ENCODE measurements around the gene UBAP1L.
"Not testable (repeated sequence)": the region's sequence is repeated elsewhere in the genome, so short reads cannot be mapped to it uniquely, and the experiment has no call there.

The UBAP1L gene

DNA sequence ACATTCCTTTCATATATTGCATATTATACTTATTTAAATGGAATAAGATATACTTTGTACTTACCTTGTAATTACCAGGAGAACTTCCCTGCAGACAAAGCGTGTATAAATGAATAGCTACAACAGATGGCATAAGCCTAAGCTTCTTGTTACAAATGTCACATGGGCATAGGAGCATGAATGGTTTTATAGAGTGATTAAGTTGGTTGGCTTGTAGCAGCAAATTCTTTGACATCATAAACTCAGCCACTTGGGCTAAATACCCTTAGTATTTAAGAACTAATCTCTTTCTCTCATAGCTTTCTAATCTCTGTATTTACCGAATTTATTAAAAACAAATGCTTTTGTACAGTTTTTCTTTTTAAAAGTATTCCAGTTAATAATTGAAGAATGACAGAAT lies at the start of gene UBAP1L:
Gene UBAP1L, minus strand, starts transcription at position 115 of the 400 bp plus-strand sequence. CDS start 8,985 bp downstream, outside the sequence.
- DNase-seq (ENCODE audit: low spot score): no peak

DNA sequence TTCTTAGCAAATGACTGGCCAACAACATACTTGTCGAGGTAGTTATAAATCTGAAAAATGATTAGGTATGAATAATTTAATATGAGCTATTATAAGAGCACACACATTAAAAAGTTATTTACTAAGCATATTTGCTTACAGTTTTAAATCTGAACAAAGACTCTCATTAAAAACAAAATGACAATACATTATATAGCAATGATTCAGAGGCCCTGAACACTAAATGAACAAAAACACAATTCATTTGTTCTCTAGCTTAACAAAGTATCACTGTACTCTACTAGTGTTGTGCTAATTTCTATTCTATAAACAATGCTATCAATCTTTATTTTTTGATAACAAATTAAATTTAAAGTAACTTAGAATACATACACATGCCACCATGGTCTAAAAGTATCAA lies 49.1 kb upstream of the UBAP1L start:
- peak; percentile 77 for DNase-seq (ENCODE audit: low spot score)

DNA sequence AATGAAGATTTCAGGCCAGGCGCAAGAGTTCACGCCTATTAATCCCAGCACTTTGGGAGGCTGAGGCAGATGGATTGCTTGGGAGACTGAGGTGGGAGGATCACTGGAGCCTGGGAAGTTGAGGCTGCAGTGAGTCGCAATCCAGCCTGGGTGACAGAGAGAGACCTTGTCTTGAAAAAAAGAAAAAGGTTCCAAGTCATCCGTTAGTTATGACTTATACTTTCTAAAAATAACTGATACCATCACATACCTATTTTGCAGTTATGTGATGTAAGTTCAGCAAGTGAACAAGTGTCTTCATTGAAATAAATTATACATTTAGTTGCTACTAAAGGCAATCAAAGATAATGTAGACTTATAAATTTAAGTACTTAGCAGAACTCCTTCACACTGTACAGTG lies 48.0 kb upstream of the UBAP1L start:
- DNase-seq (ENCODE audit: low spot score): no peak

DNA sequence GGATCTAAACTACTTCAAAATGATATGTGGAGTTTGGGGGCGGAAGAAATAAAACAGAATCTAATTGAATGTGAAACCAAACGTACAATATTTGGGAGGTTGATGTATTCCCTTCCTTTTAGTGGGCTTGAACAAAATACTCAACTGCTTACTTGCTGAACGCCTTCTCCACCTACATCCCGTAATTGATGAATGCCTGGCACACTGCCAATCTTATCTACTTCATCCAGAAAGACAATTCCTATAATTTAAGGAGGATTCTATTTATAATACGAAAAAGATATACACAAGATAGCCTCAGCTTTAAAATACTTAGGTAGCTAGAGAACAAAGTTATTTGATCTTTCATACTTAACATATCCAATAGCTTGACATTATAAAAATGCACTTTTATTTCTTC lies 41.7 kb upstream of the UBAP1L start:
- no peak for DNase-seq (ENCODE audit: low spot score)

DNA sequence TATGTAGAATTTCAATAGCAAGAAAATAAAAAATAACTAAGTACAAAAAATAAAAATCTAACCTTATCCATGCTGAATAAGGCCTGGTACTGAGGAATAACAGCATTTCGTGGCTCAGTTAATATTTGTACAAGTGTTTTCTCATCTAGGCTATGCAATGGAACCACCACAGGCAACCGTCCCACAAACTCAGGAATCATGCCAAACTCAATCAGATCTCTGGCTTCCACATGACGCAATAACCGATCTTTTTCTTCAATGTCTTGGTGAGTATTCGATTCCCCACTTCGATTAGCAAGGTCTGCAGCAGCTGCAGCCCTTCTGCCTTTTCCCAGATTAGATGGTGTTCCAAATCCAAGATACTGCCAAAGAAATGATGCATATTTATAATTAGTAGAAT lies 39.7 kb upstream of the UBAP1L start:
- no peak for DNase-seq (ENCODE audit: low spot score)

DNA sequence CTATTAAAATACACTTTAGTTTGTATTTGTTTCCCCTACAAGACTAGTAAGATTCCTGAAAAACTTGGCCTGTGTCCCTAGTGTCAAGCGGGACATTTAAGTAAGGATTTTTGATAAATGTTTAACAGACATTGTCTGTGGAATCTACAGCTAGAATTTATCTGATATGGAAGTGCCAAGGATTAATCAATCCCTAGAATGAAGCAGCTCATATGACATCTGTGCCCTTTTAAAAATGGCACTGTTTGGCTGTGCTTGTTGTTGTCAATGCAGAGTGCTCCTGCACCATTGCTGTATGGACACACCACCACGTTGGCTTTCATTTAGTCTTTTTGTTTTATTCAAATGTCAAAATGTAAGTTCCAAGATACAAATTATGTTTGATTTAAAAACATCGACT lies 32.9 kb upstream of the UBAP1L start:
- no peak for DNase-seq (ENCODE audit: low spot score)

DNA sequence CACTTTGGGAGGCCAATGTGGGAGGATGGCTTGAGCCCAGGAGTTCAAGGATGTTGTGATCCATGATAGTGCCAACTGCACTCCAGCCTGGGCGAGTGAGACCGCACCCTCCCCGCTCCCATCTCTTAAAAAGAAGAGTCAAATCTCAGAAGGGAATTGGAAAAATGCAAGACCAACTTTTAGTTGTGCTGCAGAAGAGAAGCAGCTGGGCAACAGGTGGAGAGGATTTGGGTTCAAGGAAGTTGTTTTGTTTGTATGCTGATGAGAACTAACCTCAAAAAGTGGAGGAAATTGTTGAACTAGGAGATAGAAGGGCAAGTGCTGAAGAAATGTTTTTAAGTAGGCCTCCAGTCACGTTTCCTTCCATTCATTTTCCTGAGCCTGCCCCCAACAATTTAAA lies 31.4 kb upstream of the UBAP1L start:
- DNase-seq (ENCODE audit: low spot score): no peak

DNA sequence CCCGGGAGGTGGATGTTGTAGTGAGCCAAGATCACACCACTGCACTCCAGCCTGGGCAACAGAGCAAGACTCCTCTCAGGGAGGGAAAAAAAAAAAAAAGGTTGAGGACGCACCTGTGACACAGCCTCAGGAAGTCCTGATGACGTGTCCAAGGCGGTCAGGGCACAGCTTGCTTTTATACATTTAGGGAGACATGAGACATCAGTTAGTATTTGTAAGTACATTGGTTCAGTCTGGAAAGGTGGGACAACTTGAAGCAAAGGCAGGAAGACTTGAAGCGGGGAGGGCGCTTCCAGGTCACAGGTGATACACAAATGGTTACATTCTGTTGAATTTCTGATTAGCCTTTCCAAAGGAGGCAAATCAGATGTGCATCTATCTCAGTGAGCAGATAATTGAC lies 23.6 kb upstream of the UBAP1L start:
- DNase-seq (ENCODE audit: low spot score): not testable (repeated sequence)

DNA sequence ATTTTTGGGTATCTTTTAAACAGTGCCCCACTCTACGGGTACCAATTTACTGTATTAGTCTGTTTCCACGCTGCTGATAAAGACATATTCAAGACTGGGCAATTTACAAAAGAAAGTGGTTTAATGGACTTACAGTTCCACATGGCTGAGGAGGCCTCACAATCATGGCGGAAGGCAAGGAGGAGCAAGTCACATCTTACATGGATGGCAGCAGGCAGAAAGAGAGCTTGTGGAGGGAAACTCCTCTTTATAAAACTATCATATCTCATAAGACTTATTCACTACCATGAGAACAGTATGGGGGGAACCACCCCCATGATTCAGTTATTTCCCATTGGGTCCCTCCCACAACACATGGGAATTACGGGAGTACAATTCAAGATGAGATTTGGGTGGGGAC lies 22.9 kb upstream of the UBAP1L start:
- not testable (repeated sequence) for DNase-seq (ENCODE audit: low spot score)

DNA sequence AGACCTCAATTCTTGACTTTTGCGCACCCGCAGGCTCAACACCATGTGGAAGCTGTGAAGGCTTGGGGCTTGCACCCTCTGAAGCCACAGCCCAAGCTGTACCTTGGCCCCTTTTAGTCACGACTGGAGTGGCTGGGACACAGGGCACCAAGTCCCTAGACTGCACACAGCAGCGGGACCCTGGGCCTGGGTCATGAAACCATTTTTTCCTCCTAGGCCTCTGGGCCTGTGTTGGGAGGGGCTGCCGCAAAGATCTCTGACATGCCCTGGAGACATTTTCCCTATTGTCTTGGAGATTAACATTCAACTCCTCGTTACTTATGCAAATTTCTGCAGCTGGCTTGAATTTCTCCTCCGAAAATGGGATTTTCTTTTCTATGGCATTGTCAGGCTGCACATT lies 22.1 kb upstream of the UBAP1L start:
- not testable (repeated sequence) for DNase-seq (ENCODE audit: low spot score)

DNA sequence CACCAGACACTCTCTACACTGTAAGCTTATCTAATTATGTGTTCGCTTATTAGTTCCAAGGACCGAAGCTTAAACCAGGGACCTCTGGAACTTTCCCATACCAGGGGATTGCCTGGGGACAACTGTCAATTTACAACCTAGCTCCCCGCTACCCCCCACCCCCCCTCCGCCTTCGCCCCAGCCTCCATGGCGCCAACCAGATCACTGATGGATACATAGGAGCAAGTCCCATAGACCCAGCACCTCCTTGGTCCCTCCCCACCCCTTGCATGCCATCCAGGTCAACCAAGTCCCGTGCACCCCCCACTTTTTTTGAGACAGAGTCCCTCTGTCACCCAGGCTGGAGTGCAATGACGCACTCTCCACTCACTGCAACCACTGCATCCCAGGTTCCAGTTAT lies 19.5 kb upstream of the UBAP1L start:
- no peak for DNase-seq (ENCODE audit: low spot score)

DNA sequence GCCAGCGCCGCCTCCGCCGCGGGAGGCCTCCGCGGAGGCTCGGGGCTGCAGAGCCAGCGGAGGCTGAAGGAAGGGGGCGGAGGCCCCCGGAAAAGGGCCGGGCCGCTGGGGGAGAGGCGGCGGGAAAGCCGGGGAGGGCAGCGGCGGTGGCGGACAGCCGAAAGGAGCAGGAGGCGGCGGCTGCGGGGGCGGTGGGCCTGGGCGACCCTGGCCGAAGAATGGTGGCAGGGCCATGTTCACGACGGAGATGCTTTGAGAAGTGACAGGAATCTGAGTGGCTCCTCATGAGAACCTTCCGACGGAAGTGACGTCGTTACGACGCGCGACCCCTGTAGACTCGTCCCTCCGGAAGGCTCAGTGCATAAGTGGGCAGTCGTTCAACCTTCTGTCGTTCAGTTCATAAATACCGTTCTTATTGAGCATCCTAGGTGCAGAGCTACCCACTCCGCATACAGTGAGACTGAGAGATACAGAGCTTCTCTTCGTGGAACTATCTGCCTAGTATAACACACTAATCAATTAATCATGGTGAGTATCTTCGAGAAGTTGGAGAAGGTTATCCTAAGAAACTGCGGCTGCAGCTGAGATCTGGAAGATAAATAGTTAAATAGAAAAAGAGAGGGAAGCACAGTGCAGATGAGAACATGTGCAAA lies 18.7 kb upstream of the UBAP1L start, which contains the start of gene PDCD7:
Gene PDCD7, minus strand, starts transcription at position 261 of the 653 bp plus-strand sequence. Its CDS starts 27 bp downstream, at position 234.
- peak; percentile 95 for DNase-seq (ENCODE audit: low spot score)

DNA sequence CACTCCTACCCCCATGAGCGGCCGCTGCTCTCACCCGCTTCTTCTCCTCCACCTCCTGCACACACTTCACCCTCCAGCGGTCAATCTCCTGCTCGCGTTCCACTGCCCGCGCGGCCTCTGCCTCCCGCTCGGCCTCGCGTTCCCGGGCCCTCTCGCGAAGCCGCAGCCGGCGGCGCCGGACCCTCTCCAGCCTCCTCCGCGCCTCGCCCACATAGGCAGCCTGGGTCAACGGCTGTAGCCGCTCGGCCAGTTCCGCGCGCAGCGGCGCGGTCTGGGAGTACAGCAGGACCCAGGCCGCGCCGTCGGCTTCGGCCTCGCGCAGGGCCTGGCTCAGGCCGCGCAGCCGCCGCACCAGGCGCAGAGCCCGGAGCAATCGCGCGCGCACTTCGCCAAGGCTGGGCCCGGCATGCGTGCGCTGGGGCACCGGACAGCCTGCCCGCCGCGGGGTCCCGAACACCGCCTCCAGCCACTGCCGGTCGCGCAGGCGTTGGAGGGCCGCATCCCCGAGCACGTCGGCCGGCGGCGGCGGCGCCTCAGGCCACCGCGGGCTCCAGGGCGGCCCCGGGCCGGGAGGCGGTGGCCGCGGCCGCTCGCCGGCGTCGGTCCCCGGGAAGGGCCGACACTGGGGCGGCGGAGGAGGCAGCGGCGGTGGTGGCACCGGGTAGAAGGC lies 18.0 kb upstream of the UBAP1L start:
- no peak for DNase-seq (ENCODE audit: low spot score)

DNA sequence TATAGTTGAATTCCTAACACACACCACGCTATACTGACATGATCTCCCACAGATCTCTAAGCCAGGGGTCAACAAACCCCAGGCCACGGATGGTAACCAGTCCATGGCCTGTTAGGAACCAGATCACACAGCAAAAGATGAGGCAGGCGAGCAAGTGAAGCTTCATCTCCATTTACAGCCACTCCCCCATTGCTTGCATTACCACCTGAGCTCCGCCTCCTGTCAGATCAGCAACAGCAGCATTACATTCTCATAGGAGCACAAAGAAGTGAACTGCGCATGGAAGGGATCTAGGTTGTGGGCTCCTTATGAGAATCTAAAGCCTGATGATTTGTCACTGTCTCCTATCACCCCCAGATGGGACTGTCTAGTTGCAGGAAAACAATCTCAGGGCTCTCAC lies 15.9 kb upstream of the UBAP1L start:
- DNase-seq (ENCODE audit: low spot score): no peak

DNA sequence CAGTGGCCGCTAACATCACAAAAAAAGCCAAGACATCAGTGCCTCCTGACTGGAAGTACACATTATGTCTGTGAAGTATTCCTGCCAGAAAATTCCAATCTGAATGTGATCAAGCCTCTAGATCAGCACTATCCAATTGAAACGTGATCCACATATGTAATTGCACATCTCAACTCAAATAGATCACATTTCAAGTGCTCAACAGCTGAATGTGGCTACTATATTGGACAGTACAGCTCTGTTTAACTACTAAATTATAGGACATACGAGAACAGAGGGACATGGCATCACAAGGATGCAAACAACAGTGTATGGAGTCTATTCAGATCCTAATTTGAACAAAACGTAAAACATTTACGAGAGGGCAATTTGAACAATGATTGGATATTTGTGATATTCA lies 542 bp upstream of the UBAP1L start:
- DNase-seq (ENCODE audit: low spot score): peak; percentile 30

DNA sequence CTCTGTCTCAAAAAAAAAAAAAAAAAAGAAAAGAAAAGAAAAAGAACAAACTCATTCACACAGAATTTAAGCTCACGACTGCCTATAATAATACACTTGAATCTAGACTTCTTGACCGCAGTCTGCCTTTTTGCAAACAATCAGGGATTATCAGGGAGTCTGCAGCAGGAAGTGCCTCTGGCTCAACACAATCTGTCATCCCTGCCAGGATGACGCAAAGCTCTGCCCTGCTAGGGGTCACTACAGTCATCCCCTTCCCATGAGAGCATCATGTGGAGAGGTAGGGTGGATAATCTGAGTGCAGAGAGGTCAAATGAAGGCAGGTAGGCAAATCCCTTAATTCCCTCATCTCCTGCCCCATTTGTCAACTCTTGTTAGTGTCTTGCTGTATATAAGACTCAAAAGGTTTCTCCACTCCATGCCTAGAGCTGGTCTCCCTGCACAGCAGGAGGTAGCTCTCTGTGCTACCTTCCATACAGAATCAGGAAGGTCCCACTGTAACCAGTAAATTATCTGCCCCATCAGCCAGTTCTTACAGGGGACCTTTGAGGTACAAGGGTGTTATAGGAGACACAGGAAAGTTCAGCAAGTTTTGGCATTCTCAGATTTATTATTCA lies 4.2 kb downstream of the UBAP1L start:
- no peak for DNase-seq (ENCODE audit: low spot score)

DNA sequence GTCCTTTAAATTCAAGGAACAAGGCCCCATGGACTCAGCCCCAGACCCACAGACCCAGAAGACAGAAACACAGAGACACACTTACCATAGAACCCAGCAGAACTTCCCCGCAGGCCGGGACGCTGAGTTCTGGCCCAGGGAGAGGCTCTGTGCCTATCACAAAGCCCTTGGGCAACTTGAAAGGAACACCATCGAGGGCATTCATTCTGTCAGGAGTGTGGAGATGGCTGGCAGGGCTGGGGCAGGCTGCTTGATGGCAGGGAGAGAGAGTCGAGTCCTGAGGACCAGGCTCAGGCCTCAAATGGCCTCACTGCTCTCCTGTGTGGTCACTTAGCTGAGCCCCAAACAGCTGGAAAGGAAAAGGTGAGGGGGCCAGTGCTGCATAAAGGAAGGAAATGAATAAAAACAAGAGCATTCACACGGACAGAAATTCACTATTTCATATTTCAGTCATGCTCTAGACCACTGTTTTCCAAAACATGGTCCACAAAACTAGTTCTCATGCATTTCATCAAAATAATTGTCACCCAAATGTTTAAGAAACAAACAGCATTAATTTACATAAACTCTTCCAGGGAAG lies 8.9 kb downstream of the UBAP1L start:
- DNase-seq (ENCODE audit: low spot score): no peak

DNA sequence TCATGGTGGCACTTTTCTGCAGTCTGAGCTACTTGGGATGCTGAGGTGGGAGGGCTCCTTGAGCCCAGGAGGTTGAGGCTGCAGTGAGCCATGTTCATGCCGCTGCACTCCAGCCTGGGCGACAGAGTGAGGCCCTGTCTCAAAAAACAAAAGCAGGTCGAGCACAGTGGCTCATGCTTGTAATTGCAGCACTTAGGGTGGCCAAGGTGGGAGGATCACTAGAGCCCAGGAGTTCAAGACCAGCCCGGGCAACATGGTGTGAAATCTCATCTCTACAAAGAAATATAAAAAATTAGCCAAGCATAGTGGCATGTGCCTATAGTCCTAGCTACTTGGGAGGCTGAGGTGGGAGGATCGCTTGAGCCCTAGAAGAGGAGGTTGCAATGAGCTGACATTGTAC lies 10.0 kb downstream of the UBAP1L start:
- no peak for DNase-seq (ENCODE audit: low spot score)

DNA sequence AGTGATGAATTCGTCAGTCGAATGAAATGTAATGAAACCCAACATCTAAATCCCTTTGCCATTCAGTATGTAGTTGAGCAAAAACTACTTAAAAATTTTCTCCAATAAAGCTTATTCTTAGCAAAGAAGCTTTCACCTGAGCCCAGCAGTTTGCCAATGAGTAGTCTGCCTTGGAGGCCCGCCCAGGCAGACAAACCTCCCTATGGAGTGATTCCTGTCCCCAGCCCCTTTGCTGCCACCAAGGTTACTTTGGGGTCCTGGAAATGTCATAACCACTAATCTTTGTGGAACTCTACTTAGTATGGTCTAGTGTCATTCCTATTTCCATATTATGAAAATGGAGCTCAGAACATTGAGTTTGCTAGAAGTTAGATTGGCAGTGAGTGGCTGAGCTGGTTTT lies 12.1 kb downstream of the UBAP1L start:
- no peak for DNase-seq (ENCODE audit: low spot score)

DNA sequence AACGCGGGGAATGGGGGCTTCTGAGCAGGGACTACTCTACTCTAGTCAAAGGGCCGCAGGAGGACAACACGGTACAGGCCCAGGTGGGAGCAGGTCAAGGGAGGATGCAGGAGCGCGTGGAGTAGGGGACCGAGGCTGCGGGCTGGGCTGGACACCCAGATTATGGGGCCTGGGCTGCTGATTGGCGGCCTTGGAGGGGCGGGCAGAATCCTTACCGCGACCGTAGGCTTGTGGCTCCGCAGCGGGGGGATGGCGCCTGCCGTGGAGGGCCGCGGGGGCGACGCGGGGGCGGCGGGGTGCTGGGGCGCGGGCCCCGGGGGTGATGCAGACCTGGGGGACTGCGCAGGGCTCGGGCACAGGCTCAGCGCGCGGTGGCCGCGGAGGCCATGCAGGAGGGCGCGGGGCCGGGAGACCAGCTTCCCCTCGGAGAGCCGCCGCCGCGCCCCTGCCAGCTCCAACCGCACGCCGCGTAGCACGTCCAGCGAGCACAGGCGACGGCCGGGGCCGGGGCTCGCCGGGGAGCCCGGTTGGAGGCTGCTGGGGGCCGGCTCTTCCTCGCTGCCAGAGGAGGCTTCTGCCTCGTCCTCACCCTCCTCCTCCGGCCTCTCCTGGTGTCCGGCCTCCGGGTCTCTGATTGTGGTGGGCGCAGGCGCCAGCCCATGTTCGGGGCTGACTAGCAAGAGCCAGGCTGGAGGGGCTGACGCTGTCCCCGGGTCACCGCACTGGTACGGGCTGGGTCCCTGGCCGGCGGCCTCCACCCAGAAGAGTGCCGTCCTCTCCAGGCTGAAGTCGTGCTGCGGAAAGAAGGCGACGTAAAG lies 12.9 kb downstream of the UBAP1L start:
- DNase-seq (ENCODE audit: low spot score): no peak

DNA sequence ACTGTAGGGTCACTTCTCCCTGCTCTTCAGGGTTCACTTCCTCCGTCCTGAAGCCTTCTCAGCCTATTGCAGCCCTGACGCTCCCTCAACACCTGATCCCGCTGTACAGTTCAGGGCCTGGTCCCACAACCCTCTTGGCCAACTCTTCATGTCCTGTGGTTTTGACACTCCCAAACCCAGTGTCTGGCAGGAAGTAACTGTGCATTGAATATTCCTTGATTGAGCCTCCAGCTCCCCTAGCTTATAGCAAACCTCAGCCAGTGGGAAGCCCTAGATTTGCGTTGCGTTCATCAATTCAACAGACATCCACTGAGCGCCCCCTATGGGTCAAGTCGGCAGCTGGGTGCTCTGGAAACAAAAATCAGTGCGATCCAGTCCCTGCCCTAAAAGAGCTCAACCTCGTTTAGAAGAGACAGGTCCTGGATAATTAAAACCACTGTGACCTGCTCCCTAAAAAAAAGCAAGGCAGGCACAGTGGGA lies 13.5 kb downstream of the UBAP1L start:
- DNase-seq (ENCODE audit: low spot score): peak; percentile 55

DNA sequence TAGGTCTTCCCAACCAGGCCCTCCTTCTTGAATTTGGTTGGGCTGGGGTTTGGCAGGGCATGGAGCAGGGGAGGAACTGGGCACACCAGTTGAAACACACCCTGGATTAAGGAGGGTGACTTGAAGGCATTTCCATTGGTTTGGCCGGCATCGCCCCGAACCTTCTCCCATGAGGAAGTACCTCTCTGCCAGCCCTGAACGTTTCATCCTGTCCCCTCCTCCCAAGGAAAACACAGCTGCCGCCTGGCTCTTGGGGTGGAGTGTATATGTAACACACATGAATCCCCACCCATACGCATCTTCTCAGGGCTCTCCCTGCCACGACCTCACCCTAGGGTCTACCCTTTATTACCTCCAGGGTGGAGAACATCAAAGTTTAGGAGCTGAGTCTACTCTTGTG lies 14.6 kb downstream of the UBAP1L start:
- DNase-seq (ENCODE audit: low spot score): no peak
